Ovary (tissue), 3 donors: ENCODE results near the gene PDXK.

Experiments used
- EP300 ChIP-seq: sonication (generic); formaldehyde crosslinking; IDR thresholded peaks from one replicate; pipeline ENCODE4 v1.6.1; 2017; ENCODE audit warnings: antibody characterized with exemption
- POLR2A ChIP-seq: fragments of 450-650 bp; IDR thresholded peaks from one replicate; pipeline ENCODE4 v1.6.1; 2017; ENCODE audit warnings: antibody characterized with exemption, mild to moderate bottlenecking, moderate library complexity
- TF ChIP-seq, protein P1 (sequence below), 3 donors: fragments of 450-650 bp in 2 of 3; fragments of 200-600 bp in 1 of 3; IDR thresholded peaks; one replicate each; pipeline versions ENCODE4 v1.5.1 to v1.8.0; 2016 to 2022; ENCODE audit warnings: antibody characterized with exemption in 3 of 3, mild to moderate bottlenecking in 1 of 3
- donor health status: DM: no; HTN: no; CAD: no.

DNA sequence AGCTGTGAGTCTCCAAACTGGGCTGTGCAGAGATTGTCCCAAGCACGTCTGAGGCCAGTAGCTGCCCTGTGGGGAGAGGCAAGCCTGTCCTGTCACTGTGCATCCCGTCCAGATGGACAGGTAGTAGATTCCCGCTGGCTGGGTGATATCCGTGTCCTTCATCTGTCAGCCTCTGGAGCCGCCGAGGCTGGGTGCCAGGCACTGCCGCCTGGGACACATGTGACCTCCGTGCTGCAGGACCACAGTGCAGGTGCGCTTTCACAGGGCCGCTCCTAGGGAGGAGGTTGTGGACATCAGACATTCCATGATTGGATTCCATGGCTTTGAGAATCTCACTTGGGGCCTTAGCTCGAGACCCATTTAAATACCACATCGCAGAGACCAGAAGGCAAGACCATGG, 4.7 kb downstream of the PDXK start:
- TF ChIP-seq, protein P1, sequence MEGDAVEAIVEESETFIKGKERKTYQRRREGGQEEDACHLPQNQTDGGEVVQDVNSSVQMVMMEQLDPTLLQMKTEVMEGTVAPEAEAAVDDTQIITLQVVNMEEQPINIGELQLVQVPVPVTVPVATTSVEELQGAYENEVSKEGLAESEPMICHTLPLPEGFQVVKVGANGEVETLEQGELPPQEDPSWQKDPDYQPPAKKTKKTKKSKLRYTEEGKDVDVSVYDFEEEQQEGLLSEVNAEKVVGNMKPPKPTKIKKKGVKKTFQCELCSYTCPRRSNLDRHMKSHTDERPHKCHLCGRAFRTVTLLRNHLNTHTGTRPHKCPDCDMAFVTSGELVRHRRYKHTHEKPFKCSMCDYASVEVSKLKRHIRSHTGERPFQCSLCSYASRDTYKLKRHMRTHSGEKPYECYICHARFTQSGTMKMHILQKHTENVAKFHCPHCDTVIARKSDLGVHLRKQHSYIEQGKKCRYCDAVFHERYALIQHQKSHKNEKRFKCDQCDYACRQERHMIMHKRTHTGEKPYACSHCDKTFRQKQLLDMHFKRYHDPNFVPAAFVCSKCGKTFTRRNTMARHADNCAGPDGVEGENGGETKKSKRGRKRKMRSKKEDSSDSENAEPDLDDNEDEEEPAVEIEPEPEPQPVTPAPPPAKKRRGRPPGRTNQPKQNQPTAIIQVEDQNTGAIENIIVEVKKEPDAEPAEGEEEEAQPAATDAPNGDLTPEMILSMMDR (IDR thresholded peaks at IDR 0.05): no peak
- TF ChIP-seq POLR2A (no peak), EP300 (no peak)
